Gastroesophageal sphincter (tissue), 3 donors: ENCODE data around the gene CENPF.

Experiments used
- POLR2A ChIP-seq, 2 donors: fragments of 450-650 bp; IDR thresholded peaks; one replicate each; pipeline ENCODE4 v1.6.1; 2017; ENCODE audit warnings: antibody characterized with exemption in 2 of 2, mild to moderate bottlenecking in 2 of 2, moderate library complexity in 1 of 2
- TF ChIP-seq, protein P1 (sequence below), 4 experiments: fragments of 200-600 bp in 2 of 4; fragments of 450-650 bp in 2 of 4; sonication (generic) in 1 of 4; IDR thresholded peaks; one replicate each; pipeline ENCODE4 v1.5.1; 2017 to 2019; ENCODE audit warnings: antibody characterized with exemption in 4 of 4, mild to moderate bottlenecking in 2 of 4, moderate library complexity in 2 of 4

DNA sequence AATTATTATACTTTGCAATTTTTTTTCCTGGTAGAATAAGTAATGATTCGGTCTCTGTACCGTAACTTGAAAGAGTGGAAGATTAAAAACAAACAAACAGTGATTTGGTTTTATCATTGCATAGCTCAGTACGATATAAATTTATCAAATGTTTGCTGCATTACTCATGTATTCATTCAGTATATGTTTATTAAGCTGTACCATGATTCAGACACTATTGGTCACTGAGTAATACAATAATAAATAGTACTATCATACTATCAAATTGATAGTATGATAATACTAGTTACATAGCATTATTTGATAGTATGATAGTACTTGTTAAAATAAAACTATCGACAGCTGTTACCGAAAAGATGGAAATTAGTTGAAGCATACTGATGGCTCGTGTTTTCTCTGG is 12.1 kb downstream of the CENPF start:
- no peak for TF ChIP-seq POLR2A (IDR thresholded peaks at IDR 0.05)
- TF ChIP-seq, protein P1, sequence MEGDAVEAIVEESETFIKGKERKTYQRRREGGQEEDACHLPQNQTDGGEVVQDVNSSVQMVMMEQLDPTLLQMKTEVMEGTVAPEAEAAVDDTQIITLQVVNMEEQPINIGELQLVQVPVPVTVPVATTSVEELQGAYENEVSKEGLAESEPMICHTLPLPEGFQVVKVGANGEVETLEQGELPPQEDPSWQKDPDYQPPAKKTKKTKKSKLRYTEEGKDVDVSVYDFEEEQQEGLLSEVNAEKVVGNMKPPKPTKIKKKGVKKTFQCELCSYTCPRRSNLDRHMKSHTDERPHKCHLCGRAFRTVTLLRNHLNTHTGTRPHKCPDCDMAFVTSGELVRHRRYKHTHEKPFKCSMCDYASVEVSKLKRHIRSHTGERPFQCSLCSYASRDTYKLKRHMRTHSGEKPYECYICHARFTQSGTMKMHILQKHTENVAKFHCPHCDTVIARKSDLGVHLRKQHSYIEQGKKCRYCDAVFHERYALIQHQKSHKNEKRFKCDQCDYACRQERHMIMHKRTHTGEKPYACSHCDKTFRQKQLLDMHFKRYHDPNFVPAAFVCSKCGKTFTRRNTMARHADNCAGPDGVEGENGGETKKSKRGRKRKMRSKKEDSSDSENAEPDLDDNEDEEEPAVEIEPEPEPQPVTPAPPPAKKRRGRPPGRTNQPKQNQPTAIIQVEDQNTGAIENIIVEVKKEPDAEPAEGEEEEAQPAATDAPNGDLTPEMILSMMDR (IDR thresholded peaks at IDR 0.05), result no peak
